Muscle layer of duodenum (tissue), 2 donors: ENCODE data around the gene EPM2A.
"Not testable (repeated sequence)": the region's sequence is repeated elsewhere in the genome, so short reads cannot be mapped to it uniquely, and the experiment has no call there.

Experiments
- H3K27ac ChIP-seq: one replicate; pipeline ENCODE4 v1.7.0; 2013; ENCODE audit warnings: mild to moderate bottlenecking, low read length
- H3K27me3 ChIP-seq: one replicate; pipeline ENCODE4 v1.7.0; 2013; ENCODE audit warnings: low read depth, mild to moderate bottlenecking, control low read depth, low read length
- H3K36me3 ChIP-seq, 2 donors: one replicate each; pipeline ENCODE4 v1.7.0; 2013; ENCODE audit warnings: low read length in 2 of 2, control low read depth in 1 of 2, mild to moderate bottlenecking in 1 of 2; ENCODE audit not compliant: insufficient read depth in 2 of 2, control insufficient read depth in 1 of 2
- H3K4me1 ChIP-seq, 2 donors: one replicate each; pipeline ENCODE4 v1.7.0; 2013; ENCODE audit warnings: low read length in 2 of 2, mild to moderate bottlenecking in 2 of 2, control low read depth in 1 of 2, moderate library complexity in 1 of 2; ENCODE audit not compliant: insufficient read depth in 2 of 2, control insufficient read depth in 1 of 2
- H3K4me3 ChIP-seq, 2 donors: one replicate each; pipeline ENCODE4 v1.7.0; 2013; ENCODE audit warnings: low read length in 2 of 2, low read depth in 1 of 2, mild to moderate bottlenecking in 1 of 2
- H3K9me3 ChIP-seq, 2 donors: one replicate each; pipeline ENCODE4 v1.7.0; 2013; ENCODE audit warnings: low read length in 2 of 2, control low read depth in 1 of 2, mild to moderate bottlenecking in 1 of 2; ENCODE audit not compliant: control insufficient read depth in 1 of 2
- donor health status: healthy.

EPM2A gene

GRCh38 chr6:145711372-145711771, 23.9 kb downstream of the EPM2A start:
- H3K4me3 ChIP-seq: no peak overlapping the region
- no peaks in the 10 kb centered on the region for H3K27me3 ChIP-seq
- peaks cover 0 to 8% of the 10 kb centered on the region in 2 donors for H3K9me3 ChIP-seq
- H3K4me1 ChIP-seq: no peaks in the 10 kb centered on the region
- no peak overlapping the region for H3K27ac ChIP-seq
- H3K36me3 ChIP-seq: peaks cover 0 to 4% of the 10 kb centered on the region in 2 donors

DNA sequence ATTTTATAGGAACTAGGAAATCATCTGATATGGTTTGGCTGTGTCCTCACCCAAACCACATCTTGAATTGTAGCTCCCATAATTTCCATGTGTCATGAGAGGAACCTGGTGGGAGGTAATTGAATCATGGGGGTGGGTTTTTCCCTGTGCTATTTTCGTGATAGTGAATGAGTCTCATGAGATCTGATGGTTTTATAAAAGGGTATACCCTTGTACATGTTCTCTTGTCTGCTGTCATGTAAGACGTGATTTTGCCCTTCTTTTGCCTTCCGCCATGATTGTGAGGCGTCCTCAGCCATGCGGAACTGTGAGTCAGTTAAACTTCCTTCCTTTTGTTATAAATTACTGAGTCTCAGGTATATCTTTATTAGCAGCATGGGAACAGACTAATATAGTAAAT, 27.9 kb downstream of the EPM2A start:
- Histone ChIP-seq H3K4me3 (no peak overlapping the region), H3K36me3 (no peaks in the 10 kb centered on the region), H3K4me1 (no peaks in the 10 kb centered on the region)

GRCh38 chr6:145705561-145705960, 29.8 kb downstream of the EPM2A start:
- Histone ChIP-seq H3K27me3 (no peaks in the 10 kb centered on the region), H3K4me3 (no peak overlapping the region), H3K27ac (no peak overlapping the region), H3K36me3 (no peaks in the 10 kb centered on the region), H3K4me1 (no peaks in the 10 kb centered on the region), H3K9me3 (no peaks in the 10 kb centered on the region)

More for the DNA sequence above, 27.9 kb downstream of the EPM2A start:
- Histone ChIP-seq H3K27me3 (no peaks in the 10 kb centered on the region), H3K9me3 (peaks cover 0 to 2% of the 10 kb centered on the region in 2 donors), H3K27ac (no peak overlapping the region)

- Histone ChIP-seq H3K27me3 (no peaks in the 10 kb centered on the region), H3K9me3 (no peaks in the 10 kb centered on the region), H3K4me3 (no peak overlapping the region), H3K36me3 (no peaks in the 10 kb centered on the region), H3K4me1 (no peaks in the 10 kb centered on the region), H3K27ac (no peak overlapping the region)
Observed at GRCh38 chr6:145704143-145704781, 31.1 kb downstream of the EPM2A start.

DNA sequence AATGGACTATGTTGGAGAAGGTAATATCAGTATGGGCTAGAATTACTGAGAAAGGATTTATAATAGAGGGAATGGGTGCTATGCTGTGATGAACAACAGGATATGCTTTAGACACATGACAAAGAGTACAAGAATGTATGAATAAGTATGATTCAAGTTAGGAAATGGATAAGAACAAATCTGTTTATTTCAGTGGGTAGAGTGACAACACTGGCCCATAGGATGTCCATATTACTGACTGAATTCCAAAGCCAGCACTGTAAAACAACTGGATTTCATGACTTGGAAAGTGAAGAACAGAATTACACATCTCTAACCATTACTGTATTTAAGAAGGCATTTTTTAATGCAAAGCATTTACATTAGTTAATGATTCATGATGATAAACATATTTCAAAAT, 35.9 kb downstream of the EPM2A start:
- Histone ChIP-seq H3K36me3 (no peaks in the 10 kb centered on the region), H3K4me1 (no peaks in the 10 kb centered on the region), H3K4me3 (no peak overlapping the region), H3K27ac (no peak overlapping the region), H3K9me3 (no peaks in the 10 kb centered on the region), H3K27me3 (no peaks in the 10 kb centered on the region)

DNA sequence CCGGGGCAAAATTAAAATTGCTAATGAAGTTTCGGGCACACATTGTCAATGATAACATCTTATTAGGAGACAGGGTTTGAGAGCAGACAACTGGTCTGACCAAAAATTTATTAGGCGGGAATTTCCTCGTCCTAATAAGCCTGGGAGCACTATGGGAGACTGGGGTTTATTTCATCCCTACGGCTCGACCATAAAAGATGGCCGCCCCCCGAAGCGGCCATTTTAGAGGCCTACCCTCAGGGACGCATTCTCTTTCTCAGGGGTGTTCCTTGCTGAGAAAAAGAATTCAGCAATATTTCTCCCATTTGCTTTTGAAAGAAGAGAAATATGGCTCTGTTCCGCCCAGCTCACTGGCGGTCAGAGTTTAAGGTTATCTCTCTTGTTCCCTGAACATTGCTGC, 37.9 kb downstream of the EPM2A start:
- not testable (repeated sequence) for H3K9me3 ChIP-seq, H3K27me3 ChIP-seq, H3K4me1 ChIP-seq, H3K4me3 ChIP-seq, H3K36me3 ChIP-seq, H3K27ac ChIP-seq

DNA sequence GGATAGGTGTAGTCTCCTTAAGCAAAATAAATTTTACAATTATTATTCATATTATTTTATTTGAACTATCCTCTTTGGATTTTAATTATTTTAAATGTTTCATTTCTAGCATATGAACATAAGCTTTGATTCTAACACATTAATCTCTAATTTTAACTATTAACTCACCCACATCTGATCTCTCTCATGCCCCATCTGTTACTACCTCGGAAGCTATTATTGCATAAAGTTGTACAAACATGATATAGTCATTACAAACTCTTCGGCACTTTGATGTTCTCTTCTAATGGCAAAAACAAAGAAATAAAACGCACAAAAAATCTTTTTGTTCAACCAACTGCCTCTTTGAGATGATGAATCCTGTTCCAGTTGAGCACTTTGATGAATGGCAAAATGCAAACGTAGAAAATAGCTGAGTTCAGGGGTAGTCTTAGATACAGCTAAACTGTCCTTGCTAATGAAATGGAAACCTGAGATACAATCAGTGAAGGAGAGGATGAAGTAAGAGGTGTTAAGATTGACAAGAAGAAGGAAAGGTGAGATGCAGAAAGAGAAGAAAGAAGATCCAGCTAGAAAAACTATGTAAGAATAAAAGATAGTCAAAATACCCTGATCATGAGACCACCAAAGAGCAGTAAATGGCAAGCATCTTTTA, 41.1 kb downstream of the EPM2A start:
- no peaks in the 10 kb centered on the region for H3K36me3 ChIP-seq
- no peak overlapping the region for H3K27ac ChIP-seq
- no peak overlapping the region for H3K4me3 ChIP-seq
- no peaks in the 10 kb centered on the region for H3K9me3 ChIP-seq
- no peaks in the 10 kb centered on the region for H3K4me1 ChIP-seq
- no peaks in the 10 kb centered on the region for H3K27me3 ChIP-seq

DNA sequence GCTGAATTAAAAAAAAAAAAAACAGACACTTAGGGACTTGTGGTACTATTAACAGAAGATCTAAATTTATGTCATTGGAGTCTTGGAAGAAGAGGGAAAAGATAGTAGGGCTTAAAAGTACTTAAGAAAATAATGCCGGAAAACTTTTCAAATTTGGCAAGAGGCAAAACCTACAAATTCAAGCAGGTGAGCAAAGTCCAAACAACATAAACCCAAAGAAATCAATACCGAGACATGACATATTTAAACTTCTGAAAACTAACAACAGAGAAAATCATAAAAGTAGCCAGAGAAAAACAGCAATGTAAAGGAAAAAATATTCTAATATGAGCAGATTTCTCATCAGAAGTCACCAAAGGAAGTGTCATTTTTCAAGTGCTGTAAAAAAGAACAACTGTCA, 44.4 kb downstream of the EPM2A start:
- H3K27ac ChIP-seq: no peak overlapping the region
- peaks cover under 1 to 2% of the 10 kb centered on the region in 2 donors for H3K36me3 ChIP-seq
- H3K9me3 ChIP-seq: no peaks in the 10 kb centered on the region
- no peaks in the 10 kb centered on the region for H3K27me3 ChIP-seq
- H3K4me3 ChIP-seq: no peak overlapping the region
- H3K4me1 ChIP-seq: peaks cover 0 to 7% of the 10 kb centered on the region in 2 donors

DNA sequence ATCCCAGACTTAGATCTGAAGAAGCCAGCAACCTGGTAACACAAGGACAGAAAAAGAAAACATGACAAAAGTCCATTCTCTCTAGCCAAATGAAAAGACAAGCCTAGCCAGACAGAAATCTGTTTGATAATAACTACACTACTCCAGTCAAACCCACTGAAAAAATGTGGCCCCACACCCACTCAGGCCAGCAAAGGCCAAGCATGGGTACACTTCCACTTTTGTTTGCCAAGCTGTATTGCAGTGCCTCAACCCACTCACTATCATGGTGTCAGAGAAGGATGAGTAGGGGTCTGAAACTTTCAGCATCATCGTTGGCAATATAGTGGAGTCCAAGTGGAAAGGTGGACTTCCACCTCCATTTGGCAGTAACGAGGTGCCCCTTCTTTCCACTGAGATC, 45.8 kb downstream of the EPM2A start:
- Histone ChIP-seq H3K27me3 (no peaks in the 10 kb centered on the region), H3K27ac (no peak overlapping the region), H3K4me1 (peaks cover 0 to 7% of the 10 kb centered on the region in 2 donors), H3K36me3 (peaks cover 4 to 8% of the 10 kb centered on the region in 2 donors), H3K9me3 (no peaks in the 10 kb centered on the region), H3K4me3 (no peak overlapping the region)

- H3K27ac ChIP-seq: no peak overlapping the region
- H3K4me1 ChIP-seq: peaks cover 0 to 7% of the 10 kb centered on the region in 2 donors
- peaks cover 4 to 13% of the 10 kb centered on the region in 2 donors for H3K36me3 ChIP-seq
- H3K4me3 ChIP-seq: no peak overlapping the region
- no peaks in the 10 kb centered on the region for H3K27me3 ChIP-seq
- no peaks in the 10 kb centered on the region for H3K9me3 ChIP-seq
Observed at GRCh38 chr6:145688493-145688905, 46.8 kb downstream of the EPM2A start.

DNA sequence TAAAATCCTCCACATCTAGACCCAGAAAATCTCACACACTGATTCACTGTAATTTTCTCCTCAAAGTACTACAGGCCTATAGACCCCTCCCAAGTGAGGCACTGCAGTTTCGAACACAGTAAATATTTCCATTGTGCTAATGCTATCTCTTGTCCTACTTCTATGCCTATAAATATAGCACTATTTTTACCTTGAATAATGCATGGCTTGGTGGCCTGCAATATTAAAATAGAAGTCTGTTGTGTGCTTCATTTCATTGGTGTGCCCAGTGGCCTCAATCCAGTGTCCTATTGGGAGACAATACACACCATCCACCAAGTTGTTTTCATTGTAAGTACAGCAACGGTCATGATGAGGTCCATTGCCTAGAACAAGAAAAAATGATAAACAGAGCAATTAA, 49.4 kb downstream of the EPM2A start:
- Histone ChIP-seq H3K27me3 (no peaks in the 10 kb centered on the region), H3K9me3 (no peaks in the 10 kb centered on the region), H3K36me3 (peaks cover 4 to 20% of the 10 kb centered on the region in 2 donors), H3K4me3 (no peak overlapping the region), H3K27ac (no peak overlapping the region), H3K4me1 (peaks cover 0 to 7% of the 10 kb centered on the region in 2 donors)

GRCh38 chr6:145681965-145682364, 53.4 kb downstream of the EPM2A start:
- peaks cover 4 to 20% of the 10 kb centered on the region in 2 donors for H3K36me3 ChIP-seq
- H3K9me3 ChIP-seq: peaks cover 0 to 4% of the 10 kb centered on the region in 2 donors
- no peak overlapping the region for H3K27ac ChIP-seq
- no peaks in the 10 kb centered on the region for H3K4me1 ChIP-seq
- H3K27me3 ChIP-seq: no peaks in the 10 kb centered on the region
- no peak overlapping the region for H3K4me3 ChIP-seq
